Fibroblast of pulmonary artery (primary cell): ENCODE data around the gene P3H4.
"Not testable (repeated sequence)": the region's sequence is repeated elsewhere in the genome, so short reads cannot be mapped to it uniquely, and the experiment has no call there.

Experiments
- DNase-seq: peaks from one replicate; pipeline ENCODE4 v3.0.0-alpha.2; 2010; ENCODE audit warnings: low read depth
- H3K4me3 ChIP-seq: replicated peaks from 2 replicates; pipeline ENCODE4 v1.5.1; 2011; ENCODE audit warnings: low read depth, mild to moderate bottlenecking, control low read depth, low read length, moderate library complexity
- CTCF ChIP-seq: IDR thresholded peaks from 2 replicates; pipeline ENCODE4 v1.5.1; 2011; ENCODE audit warnings: mild to moderate bottlenecking, control low read depth, low read length, inconsistent platforms; ENCODE audit errors: missing control alignments

The P3H4 gene

GRCh38 chr17:41777574-41778188, 34.1 kb downstream of the P3H4 start:
- peak; percentile 99 for DNase-seq
- H3K4me3 ChIP-seq: no peak overlapping the region
- no peak for TF ChIP-seq CTCF

- no peak overlapping the region for H3K4me3 ChIP-seq
- DNase-seq: no peak
- peak; percentile 47 for TF ChIP-seq CTCF
Measured at GRCh38 chr17:41777157-41777573, 34.6 kb downstream of the P3H4 start.

GRCh38 chr17:41776262-41776900, 35.4 kb downstream of the P3H4 start:
- not testable (repeated sequence) for DNase-seq, H3K4me3 ChIP-seq

- DNase-seq: no peak
- no peak overlapping the region for H3K4me3 ChIP-seq
- TF ChIP-seq CTCF: no peak
Measured at GRCh38 chr17:41775394-41776226, 36.1 kb downstream of the P3H4 start.

- H3K4me3 ChIP-seq: no peak overlapping the region
- DNase-seq: no peak
- TF ChIP-seq CTCF: no peak
Measured at GRCh38 chr17:41773731-41774193, 38.0 kb downstream of the P3H4 start.

- TF ChIP-seq CTCF: no peak
- peak; percentile 90 for DNase-seq
Measured at GRCh38 chr17:41773190-41773588, 38.6 kb downstream of the P3H4 start.

DNA sequence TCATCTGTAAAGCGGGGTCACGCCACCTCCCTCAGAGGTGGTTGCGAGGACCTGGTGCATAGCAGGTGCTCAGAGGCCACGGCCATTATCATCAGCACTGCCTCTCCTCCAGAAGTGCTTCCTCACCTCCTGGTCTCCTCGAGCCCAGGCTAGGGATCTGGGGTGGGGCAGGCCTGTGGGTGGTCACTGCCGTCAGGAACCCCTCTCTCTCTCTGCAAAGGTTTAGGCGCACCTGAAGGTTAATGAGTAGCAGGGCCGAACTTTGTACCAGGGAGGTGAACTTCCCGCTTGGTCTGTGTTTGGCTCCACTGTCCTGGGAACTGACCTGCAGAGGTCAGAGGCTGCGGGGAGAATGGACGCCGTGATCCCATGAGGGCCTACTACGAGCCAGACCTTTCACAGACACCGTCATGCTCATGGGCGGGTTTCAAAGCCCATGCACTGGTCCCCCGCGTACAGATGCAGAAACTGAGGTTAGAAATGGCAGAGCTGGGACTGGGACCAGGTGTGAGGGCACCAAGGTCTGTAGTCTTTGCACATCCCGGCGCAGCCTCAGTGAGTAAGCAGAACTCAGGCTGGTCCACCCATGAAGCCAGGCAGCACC, 39.1 kb downstream of the P3H4 start:
- DNase-seq: no peak
- no peak overlapping the region for H3K4me3 ChIP-seq
- no peak for TF ChIP-seq CTCF

More at GRCh38 chr17:41773190-41773588, 38.6 kb downstream of the P3H4 start:
- no peak overlapping the region for H3K4me3 ChIP-seq
